GM21381 (cell line): Measurements from ENCODE around the gene PREX1.

Source experiments
- ATAC-seq: cut with Tn5 transposase; IDR thresholded peaks from one replicate; pipeline ENCODE4 v1.9.1; 2021; ENCODE audit warnings: mild to moderate bottlenecking, moderate library complexity; ENCODE audit not compliant: unreplicated experiment

The PREX1 gene

DNA sequence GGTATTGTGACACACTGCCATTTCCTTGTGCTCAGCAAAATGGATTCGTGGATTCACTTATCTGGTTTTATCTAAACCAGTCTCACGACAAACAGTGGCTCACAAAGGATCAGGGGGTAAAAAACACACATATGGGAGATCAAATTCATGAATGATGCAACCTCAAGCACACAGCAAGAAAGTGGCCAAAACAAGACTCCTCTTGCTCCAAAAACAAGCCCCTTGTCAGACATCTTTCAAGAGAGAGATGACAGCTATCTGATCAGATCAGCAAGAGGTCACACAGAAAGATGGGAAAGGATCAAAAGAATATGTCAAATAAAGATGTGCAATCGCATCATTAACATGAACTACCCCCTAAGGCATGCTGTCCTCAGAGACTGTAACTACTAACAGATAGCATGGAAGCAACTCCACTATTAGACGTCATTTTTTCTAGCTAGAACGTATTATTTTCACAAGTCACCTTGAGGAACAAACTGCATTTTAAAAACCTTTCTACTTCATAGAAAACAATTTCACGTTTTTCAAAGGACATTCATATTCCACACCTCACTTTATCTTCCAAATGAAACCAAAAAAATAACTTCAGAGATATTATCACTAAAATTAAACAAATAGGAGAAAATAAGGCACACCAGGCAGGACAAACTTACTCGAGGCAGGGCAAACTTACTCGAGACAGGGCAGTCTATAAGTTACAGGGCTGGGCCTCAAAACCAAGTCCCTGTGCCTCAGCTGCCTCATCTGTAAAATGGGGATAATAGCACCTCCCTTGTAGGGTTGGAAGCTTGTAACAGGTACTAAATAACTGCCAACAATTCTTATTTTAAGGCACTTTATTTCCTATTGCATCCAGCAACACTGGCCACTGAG lies 122.3 kb downstream of the PREX1 start:
- no peak for ATAC-seq

DNA sequence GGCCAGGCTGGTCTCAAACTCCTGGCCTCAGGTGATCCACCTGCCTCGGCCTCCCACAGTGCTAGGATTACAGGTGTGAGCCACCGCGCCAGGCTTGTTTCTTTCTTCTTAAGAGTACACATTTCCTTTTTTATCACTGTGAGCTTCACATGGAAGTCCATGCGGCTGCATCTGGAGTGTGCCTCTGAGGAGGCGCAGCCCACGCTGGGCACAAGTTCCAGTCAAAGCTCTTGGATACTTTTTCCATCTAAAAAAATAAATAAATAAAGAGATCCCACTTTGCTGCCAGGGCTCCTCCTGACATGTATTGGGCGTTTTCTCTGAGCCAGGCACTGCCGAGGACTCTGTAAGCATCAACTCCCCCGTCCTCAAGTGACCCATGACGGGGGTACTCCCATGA lies 123.0 kb downstream of the PREX1 start:
- no peak for ATAC-seq

DNA sequence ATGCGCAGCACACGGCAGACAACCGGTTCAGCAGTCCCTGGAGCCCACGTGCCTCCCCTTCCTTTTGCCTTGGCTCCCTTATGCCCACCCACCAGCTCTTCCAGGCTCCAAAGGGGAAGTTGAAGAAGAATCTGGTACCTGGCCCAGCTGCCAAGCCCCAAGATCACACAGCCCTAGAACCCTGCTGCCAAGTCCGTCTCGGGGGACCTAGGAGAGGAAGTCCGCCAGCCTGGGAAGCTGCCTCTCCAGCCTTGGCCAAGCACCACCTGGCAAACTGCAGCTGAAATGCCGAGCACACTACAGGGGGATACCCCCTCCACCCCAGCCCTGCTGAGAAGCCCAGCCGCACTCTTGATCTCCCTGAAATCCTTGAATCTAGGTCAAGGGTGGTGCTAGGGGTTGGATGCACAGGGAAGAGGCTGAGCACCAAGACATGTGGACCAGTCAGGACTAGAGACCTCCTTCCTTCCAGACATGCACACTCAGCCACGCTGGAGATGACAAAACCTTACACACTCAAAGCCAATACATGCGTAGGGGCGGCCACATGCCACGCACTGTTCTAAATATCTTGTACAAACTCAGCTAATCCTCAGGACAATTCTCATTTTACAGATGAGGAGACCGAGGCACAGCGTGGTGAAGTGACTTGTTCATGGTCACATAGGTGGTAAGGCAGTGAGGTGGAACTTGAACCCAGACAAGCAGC lies 124.1 kb downstream of the PREX1 start:
- no peak for ATAC-seq

DNA sequence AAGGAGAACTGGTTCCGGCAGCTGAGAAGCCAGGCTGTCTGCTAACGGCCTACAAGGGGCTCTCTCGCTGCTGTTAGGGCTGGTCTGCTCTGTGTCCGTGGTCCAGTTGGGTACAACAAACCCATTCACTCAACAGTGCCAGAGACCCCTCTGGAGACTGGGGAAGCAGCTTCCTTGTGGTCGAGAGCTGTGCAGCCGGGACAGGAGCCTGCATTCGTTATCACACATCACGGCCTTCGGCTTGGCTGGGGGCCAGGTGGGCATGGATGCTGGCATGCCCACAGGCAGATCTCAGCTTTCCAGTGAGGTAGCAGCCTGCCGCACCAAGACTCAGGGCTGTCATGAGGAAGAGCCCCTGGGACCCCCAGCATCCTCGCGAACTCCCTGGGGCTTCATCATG lies 124.7 kb downstream of the PREX1 start:
- no peak for ATAC-seq

DNA sequence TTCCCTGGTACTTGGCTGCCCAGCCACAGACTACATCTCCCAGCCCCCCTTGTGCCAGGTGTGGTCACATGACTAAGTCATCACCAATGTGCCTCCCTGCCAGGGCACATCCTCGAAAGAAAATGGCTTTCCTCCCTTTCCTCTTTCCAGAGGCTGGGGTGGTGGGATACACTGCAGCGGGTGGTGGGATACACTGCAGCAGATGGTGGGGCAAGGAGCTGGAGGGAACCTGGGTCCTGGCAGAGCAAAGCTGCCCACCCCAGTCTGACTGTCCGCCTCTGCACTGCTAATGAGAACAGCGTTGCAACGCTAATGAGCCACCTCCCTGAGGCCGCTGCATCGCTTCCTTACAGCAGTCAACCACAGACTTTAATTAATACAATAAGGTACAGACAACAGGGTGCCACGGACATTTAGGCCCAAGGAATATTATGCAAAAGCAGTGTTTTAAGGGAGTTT lies 125.3 kb downstream of the PREX1 start:
- ATAC-seq = no peak

DNA sequence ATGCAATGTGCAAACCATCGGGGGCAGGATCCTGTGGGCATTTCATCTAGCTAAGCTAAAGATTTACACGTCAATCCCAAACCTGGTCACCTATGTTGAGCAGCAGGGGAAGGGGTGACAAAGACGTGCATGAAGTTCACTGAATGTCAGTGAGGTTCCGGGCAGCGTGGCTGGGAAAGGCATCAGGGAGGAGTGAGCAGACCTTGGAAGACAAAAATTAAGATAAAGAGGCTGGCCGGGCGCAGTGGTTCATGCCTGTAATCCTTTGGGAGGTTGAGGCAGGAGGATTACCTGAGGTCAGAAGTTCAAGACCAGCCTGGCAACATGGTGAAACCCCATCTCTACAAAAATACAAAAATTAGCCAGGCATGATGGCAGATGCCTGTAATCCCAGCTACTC lies 126.1 kb downstream of the PREX1 start:
- no peak for ATAC-seq

DNA sequence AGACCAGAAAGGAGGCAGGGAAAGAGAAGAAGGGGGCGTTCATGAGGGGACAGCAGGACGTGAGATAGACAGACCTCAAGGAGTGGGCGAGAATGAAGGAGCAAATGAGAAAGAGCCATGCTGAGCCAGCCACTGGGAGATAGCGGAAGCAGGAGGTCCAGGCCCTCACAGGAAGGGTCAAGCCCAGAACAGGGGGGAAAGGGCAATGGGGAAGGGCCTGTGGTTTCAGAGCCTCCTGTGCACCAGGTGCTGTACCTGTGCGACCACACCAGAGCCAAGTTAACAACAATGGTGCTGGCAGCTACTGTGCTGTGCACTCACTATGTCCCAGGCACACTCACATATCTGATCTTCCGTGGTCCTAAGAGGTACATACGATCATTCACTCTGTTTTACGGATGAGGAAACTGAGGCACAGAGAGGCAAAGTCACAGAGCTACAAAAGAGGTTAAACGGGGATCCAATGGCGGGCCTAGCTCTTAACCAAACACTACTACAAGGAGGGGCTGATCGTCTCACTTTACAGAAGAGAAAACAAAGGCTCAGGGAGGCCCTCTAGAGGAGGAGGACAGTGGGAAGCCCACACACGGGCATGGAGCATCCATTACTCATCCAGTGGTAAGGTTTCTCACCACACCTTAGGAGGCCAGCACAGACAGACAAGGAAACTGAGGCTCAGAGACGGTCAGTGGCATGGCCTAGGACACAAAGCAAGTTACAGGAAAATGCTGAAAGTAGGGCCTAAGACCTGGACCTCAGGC lies 129.1 kb downstream of the PREX1 start:
- ATAC-seq = no peak

DNA sequence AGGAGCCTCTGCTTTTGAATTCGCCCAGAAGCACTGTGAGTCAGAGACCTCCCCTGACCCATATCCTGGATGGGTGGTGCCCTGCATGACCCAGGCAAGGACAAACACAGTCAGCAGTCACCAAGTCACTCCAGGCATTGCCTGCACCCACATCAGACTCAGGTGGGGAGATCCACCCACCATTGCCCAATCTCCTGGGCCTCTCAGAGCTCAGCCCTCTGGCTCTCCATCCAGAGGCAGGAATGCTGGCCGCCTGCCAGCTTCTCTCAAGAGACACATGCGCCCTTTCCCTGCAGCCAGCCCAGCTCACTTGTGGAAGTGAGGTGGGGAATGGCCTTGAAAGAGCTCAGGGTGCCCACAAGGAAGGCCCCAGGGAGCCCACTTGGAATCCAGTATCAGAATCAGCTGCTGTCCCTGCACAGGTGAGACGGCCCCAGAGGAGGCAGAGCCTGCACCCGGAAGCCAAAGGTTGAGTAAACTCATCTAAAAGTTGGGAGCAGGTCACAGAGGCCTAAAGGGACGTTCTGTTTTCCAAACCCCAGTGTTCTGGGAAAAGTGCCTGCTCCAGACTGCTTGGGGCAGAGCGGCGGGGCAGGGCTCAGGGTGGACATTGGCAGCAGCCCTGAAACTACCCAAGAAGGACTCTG lies 129.8 kb downstream of the PREX1 start:
- no peak for ATAC-seq

DNA sequence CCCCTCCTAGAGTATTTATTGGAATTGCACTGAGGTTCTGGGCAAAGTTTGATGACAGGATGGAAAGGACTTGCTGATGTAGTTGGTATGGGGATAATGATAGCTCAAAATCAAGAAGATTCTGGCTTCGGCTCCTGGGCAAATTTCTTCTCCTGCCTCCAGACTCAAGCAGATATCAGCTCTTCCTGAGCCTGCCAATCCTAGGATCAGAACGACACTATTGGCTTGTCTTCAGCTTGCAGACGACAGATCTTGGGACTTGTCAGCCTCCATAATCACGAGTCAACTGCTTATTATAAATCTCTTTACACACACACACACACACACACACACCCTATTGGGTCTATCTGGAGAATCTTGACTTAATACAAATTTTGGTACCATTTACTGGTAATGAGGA lies 131.1 kb downstream of the PREX1 start:
- no peak for ATAC-seq

DNA sequence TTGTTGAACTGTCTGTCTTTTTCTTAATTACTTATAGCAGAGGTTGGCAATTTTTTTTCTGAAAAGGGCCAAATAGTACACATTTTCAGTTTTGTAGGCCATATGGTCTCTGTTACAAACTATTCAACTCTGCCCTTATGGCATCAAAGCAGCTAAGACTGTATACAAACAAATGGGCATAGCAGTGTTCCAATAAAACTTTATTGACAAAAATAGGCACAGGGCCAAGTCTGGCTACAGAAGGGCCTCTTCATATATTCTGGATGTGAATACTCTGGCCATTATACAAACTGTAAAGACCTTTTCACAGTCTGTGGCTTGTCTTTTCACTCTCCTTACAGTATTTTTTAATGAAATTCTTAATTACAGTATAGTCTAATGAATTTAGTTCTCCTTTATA lies 132.1 kb downstream of the PREX1 start:
- ATAC-seq = no peak

DNA sequence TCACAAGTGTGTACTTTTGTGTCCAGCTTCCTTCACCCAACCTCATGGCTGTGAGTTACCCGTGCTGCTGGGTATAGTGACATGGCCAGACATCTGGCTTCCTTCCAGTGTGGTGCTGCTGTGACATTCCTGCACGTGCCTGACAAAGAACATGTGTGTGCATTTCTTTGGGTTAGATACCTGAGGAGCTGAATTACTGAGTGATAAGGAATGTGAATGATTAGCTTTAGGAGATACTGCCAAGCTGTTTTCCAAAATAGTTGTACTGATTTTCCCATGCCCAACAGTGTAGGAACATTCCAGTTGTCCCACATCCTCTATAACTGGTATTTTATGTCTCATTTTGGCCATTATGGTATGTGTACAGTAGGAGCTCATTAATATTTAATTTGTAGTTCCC lies 132.5 kb downstream of the PREX1 start:
- ATAC-seq = no peak

DNA sequence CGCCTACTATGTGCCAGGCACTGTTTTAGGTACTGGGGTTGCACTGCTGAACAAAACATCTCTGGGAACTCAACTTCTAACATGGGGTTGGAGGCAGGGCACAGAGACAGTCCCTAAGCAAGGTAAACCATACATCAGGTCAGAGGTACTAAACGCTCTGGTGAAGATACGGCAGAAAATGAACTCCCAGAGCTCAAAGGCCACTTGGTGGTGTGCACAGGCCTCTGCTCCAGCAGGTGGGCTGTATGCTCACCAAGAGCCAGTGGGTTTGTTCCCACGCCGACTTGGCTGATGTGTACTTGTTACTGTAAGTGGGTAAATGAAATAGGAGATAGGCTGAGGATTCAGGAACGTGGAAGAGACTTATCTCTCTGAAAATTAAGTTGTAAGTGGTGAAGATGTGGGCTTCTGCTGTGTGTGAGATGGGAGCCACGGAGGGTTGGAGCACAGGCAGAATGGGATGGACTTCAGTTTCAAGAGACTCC lies 133.4 kb downstream of the PREX1 start:
- no peak for ATAC-seq

DNA sequence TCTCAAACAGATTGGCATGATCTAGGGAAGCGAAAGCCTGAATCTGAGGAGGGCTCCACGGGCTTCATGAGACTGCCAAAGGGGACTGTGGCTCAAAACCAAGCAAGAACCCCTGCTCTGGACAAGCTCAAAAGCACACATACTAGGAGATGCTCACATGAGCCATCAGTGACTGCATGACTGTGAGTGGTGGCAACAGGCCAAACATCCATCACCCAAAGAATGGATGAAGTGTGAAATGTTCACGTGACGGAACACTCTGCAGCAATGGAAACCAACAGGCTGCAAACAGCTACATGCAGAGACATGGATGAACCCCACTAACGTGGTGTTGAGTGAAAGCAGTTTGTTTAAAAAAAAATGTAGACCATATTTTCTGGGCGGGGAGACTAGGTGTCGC lies 136.3 kb downstream of the PREX1 start:
- ATAC-seq = no peak

DNA sequence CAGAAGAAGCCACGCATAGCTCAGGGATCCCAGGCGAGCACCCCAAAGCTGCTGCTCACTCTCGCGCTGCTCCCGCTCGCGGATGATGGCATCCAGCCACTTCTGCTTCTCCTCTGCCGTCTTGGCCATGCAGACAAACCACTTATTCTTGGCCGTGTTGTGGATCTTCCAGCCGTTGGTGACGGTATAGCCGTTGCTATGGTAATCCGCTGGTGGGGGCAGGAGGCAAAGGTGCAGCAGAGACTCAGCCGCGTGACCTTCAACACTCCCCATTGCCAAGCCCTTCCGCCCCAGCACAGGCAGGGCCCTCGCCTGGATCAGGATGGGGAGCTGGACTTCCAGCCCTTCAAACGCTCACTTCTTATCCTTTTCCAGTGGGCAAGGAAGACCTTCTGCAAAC lies 136.9 kb downstream of the PREX1 start:
- ATAC-seq = no peak

DNA sequence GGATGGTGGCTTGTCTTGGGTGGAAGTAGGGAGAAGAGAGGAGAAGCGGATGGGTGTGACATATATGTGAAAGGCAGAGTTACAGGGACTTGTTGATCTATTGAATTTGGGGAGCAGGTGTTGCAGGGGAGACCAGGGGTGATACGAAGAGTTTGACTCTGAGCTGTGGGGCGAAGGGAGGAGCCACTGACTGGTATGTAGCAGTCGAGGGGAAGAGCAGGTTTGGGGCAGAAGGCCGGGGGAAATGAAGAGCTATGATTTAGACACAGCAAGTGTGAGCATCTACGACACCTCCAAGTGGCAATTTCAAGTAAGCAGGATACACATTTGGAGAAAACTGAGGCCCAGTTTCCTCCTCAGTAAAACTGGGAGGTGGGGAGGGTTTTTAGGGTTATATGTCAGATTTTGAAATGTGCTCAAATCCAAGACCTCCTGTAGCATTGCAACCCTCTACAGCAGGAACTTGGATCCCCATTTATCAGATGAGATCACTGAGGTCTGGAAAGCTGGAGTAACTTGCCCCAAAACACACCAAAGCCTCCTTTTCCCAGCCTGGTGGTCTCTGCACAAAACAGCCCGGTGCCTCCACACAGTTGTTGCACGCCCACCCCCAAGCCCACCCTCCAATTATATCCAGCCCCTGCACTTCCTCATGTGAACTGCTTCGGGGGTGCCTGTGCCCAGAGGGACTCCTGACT lies 137.8 kb downstream of the PREX1 start:
- ATAC-seq = no peak

DNA sequence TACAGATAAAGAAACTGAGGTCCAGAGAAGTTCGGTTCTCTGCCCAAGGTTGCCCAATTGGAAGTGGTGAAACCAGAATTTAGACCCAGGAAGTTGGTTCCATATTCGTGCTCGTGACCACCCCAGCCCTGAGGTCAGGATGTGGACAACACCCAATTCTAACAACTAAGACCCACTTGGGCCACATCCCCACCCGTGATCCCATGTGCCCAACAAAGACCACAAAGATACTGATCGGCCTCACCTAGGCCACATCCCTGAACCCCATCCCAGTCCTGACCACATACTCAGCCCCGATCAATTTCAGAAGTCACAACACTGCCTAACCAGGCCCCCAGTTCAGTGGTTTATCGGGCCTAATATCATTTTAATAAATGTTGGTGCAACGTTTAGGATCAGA lies 138.4 kb downstream of the PREX1 start:
- ATAC-seq = no peak

DNA sequence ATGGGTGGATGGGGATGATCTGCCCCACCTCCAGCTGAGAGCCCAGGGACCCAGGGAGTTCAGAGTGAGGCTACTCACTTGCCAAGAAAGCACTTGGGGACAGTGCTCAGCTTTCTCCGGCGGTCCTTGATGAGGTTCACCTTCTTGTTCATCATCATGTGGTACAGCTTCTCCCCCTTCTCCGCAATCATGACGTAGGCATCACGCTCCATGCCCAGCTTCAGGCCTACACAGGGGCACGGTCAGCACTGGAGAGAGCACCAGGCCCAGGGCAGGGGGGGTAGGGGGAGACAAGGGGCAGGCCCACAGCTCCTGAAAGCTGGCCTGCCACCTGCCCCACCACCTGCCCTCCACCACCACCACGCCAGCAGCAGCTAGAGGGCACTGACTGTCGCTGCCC lies 139.2 kb downstream of the PREX1 start:
- ATAC-seq = no peak

DNA sequence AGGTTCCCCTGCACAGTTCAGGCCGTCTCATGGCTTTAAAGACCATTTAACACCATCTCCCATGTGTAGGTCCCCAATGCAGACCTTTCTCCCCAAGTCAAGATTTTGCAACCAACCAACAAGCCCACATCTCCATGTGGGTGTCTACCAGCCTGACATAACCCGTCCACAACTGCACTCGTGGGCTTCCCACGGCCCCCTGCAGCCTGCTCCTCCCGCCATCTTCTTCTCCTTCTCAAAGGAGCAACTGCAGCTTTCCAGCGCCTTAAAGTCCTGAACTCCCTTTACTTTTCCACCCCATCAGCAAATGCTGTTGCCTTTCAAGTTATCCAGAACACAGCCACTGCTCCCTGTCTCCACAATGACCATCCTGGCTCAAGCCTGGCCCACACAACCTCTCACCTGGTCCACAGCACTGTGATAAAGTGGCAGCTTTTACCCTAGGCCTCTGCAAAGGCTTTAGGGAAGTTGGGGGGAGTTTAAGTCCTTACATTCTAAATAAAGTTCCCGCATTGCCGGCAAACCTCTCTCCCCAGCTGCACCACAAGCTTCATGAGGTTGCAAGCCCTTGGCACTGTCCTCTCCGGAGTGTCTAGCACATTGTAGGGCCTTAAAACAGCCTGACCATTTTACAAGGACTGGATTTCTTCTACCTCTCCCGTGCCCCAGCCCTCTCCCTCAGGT lies 140.5 kb downstream of the PREX1 start:
- ATAC-seq = no peak

DNA sequence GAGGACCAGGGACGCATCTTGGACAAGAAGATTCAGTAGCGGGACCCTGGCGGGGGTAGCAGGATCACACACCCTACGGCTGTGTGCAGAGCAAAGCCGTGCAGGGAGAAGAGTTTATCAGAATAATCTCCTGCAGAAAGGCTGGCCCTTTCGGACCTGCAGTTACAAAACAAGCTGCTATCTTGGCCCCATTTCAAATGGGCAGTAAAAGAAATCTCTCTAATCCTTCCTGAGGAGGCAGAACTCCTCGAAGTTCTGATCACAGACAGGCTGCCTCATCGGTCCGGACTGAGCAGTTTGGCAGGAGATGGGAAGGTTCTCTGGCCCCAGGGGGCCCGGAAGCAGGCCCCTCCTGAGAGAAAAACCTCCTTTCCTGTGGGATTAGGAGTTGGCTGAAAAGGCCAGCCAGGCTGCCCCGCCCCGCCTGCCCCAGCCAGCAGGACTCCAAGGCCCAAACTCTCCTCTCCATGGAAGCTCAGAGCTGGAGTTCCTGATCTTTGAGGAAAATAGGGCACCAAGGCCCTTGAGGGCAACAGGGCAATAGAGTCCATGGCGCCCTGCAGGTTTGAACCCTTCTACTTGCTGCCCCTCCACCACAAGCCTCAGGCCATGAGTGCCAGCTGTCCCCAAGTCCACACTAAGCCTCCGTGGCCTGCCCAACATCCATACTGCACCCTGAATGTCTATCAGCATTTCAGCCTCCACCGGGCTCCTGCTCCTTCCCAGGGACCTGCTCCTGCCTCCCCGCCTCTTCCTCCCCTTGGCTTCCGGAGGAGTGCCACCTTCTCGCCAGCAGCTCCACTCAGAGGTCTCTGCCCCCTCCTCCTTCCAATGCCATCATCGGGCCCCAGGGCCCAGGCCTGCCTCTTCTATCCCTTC lies 141.3 kb downstream of the PREX1 start:
- no peak for ATAC-seq
